Activated CD8-positive, alpha-beta memory T cell treated with anti-CD3 and anti-CD28 coated beads, Interleukin-2, amount 50 U/mL, for 48 hours (primary cell): ENCODE data around the gene SLC39A7.

Experiments
- DNase-seq: peaks from one replicate; pipeline ENCODE4 v3.0.0-alpha.2; 2020

The SLC39A7 gene

DNA sequence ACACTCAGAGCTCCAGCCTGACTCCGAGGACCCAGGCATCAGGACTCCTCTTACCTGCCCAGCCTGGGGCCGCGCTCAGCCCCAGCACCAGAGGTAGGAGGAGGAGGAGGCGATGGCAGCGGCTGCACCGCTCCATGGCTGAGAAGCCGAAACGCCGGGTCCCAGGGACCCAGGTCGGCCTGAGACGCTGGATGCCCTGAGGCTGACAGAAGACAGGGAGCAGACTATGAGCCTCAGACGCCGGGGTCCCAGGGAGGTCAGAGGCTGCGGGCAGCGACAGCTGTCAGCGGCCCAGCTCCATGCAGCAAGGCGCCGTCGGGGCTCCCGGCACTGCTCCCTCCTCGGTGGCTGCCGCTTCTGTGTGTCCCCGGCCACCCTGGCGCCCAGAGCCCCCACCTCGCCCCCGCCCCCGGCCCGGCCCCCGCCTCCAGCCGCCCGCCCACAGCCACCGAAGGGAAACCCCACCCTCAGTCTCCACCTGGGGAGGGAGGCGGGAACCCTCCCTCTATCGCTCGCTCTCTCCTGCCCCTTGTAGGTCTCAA is 8.5 kb upstream of the SLC39A7 start, which contains the start of gene COL11A2:
Gene COL11A2 (minus strand): TSS at position 363 of the 542 bp plus-strand sequence. CDS start 227 bp downstream, at position 136.
- no peak for DNase-seq

- DNase-seq: no peak
Observed at GRCh38 chr6:33192671-33193602, 7.7 kb upstream of the SLC39A7 start.

DNA sequence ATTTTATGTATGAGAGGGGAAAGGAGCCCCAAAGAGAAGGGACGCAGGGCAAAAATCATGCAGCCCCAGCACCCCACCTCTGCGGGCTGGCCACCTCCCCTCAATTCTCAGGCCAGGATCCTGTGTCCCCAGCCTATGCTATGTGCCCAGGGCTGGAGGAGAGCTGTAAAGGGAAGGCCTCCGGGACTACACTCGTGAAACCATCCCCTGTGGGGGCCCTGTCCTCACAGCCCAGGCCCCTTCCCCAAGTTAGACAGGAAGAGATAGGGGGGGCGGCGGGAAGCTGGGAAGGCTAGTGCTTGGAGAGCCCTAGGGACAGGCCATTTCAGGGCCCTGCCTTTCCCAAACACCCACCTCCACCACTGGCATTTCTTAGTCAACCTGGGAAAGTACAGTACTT is 7.0 kb upstream of the SLC39A7 start:
- DNase-seq: no peak

- DNase-seq: no peak
Observed at GRCh38 chr6:33194431-33194979, 6.2 kb upstream of the SLC39A7 start.

DNA sequence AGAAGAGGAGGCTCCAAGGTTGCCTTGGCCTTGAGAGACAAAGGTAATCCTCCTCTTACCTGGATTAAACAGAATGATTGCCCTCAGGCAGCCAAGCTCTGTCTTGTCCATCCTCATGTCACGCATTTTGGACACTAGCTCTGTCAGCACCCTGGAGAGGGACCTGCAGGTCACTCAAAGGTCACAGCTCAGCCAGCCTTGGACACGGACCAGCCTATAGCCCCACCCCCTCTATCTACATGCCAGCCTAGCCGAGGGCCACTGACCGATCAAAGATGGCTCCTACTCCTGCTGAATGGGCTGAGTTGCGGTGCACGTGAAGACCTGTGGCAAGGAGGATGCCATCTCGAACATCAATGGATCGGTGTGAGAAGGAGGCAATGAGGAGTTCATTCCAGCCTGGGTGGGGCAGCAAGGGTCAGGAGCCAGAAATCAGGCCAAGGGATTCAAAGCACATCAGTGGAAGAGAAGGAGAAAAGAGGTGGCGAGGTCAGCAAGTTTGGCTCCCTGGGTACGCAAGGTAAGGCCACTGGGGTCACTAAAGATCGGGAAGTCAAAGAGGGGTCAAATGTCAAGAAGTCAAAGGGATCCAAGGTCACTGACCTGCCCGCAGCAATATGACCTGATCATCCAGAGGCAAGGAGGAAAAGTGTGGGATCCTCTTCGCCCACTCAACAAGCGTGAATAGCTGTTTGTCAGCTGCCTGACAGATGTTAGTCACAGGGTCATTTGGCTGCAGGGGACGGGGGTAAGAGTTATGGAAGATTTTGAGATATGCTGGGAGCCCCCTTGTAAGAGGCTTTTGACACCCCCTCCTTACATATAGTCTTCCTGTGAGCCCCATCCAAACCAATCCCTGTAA is 5.1 kb upstream of the SLC39A7 start:
- no peak for DNase-seq

- DNase-seq: no peak
Observed at GRCh38 chr6:33197431-33198048, 3.1 kb upstream of the SLC39A7 start.

DNA sequence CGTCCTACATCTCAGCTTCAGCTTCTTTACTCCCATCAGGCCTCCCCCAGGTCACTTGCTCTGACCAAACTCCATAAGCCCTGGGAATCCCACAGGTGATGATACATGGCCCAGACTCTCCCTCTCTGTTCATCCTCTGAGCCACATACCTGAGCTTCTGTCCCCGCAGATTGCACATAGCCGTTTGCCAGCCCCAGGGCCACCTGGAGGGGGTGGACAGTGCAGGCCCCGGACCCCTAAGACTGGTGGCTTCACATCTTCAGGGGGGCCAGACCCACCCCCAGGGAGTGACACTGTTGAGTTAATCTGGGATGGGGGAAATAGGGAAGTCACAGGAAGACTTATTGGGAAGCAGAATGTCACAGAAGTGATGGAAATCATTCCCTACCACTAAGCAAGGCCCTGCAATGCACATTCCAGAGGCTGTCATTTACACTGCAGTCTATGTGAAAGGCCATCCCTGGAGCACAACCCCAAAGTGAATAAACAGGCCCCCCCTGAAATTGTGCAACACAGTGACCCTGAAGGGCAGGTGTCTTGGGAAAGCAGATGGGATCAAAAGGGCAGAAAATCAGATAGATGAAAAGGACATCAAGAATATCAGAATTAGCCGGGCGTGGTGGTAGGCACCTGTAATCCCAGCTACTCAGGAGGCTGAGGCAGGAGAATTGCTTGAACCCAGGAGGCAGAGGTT is 2.4 kb upstream of the SLC39A7 start:
- DNase-seq: no peak

GRCh38 chr6:33198853-33199436 is 1.7 kb upstream of the SLC39A7 start:
- DNase-seq: no peak

DNA sequence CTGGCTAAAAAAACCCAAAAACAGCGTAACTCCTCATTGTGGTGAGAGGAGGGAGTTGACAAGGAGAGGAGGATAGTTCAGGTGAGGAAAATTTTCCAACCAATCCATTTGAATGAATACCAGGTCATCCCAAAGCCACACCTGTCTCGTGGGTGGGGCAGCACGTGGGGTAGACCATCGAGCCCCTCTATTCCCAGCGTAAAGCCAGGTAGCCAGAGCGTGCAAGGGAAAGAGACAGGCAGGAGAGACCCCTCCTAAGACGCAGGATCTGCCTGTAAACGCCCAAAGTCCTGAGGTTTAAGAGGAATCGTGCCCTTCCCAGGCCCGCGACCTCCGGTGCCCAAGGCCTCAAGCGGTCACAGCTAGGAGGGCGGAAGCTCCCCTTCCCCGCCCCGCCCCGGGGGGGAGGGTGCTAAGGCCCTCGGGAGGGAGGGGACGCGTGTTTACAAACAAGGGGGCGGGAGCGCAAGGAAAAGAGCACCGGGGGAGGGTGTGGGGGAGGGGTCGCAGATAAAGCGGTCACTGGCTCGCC is 914 bp upstream of the SLC39A7 start:
- peak; percentile 85 for DNase-seq

DNA sequence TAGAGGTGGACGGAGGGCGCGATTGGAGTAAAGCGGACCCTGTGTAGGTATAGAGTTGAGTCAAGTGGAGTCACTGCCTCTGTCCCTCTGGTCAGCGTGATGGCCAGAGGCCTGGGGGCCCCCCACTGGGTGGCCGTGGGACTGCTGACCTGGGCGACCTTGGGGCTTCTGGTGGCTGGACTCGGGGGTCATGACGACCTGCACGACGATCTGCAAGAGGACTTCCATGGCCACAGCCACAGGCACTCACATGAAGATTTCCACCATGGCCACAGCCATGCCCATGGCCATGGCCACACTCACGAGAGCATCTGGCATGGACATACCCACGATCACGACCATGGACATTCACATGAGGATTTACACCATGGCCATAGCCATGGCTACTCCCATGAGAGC is 479 bp downstream of the SLC39A7 start:
- no peak for DNase-seq

DNA sequence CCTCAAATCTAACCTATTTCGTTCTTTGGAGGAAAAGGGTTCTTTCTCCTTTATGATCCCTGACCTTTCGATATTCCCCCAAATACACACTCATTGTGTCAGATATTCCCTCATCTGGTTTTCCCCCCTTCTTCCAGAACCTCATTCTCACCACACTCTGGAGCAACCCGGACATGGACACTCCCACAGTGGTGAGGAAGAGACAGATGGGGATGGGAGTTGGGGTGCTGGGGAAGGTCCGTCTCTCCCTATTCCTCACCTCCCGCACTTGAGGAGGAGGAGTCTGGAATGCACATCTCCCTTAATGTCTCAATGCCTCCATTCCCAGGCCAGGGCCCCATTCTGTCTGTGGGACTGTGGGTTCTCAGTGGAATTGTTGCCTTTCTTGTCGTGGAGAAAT is 1.3 kb downstream of the SLC39A7 start:
- no peak for DNase-seq

DNA sequence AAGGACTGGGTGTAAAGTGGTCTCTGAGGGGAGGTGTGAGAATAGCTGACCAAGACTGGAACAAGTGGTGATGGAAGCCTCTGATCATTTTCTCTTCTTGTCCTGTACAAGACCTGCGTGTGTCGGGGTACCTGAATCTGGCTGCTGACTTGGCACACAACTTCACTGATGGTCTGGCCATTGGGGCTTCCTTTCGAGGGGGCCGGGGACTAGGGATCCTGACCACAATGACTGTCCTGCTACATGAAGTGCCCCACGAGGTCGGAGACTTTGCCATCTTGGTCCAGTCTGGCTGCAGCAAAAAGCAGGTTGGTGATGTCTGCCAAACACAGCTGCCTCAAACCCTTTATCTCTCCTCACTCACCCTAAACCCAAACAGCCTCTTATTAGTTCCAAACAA is 2.1 kb downstream of the SLC39A7 start:
- no peak for DNase-seq

DNA sequence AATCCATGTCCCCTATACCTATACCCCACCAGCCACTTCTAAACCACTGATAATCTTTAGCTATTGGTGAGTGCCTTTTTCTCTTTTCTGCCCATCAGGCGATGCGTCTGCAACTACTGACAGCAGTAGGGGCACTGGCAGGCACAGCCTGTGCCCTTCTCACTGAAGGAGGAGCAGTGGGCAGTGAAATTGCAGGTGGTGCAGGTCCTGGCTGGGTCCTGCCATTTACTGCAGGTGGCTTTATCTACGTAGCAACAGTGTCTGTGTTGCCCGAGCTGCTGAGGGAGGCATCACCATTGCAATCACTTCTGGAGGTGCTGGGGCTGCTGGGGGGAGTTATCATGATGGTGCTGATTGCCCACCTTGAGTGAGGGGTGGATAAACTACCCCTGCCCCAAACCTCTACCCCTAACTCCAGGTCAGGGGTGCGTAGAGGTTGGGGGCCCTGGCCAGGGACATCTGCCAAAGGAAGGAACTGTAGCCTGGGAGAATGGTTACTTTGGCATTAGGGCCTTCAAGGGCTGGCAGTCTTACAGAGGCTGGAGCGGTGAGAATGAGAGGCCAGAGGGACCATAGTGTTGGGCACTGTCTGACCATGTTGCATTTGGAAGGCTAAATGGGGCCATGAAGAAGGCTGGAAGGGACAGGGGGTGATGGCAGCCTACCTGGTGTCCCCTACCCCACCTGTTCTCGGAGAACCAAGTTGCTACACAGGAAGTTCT is 2.9 kb downstream of the SLC39A7 start:
- DNase-seq: no peak

GRCh38 chr6:33204165-33204414 is 3.4 kb downstream of the SLC39A7 start:
- no peak for DNase-seq

GRCh38 chr6:33204415-33205190 is 3.9 kb downstream of the SLC39A7 start, which contains the start of gene HSD17B8:
HSD17B8 (plus strand) TSS chr6:33204655; CDS start chr6:33204669, 14 bp downstream.
- DNase-seq: peak; percentile 96

- peak; percentile 81 for DNase-seq
Observed at GRCh38 chr6:33205191-33206026, 4.7 kb downstream of the SLC39A7 start.

GRCh38 chr6:33206027-33206863 is 5.6 kb downstream of the SLC39A7 start:
- DNase-seq: no peak
